Raji (cell line): ENCODE data around the gene SAPCD1.
A peak's percentile ranks its signal among the peaks of the same experiment; 100 is the strongest.

Experiments used
- POLR2A ChIP-seq: IDR thresholded peaks from 2 replicates; pipeline ENCODE4 v1.6.1; 2011; ENCODE audit warnings: low read depth, low read length, control low read depth; ENCODE audit not compliant: insufficient read depth

Gene SAPCD1

DNA sequence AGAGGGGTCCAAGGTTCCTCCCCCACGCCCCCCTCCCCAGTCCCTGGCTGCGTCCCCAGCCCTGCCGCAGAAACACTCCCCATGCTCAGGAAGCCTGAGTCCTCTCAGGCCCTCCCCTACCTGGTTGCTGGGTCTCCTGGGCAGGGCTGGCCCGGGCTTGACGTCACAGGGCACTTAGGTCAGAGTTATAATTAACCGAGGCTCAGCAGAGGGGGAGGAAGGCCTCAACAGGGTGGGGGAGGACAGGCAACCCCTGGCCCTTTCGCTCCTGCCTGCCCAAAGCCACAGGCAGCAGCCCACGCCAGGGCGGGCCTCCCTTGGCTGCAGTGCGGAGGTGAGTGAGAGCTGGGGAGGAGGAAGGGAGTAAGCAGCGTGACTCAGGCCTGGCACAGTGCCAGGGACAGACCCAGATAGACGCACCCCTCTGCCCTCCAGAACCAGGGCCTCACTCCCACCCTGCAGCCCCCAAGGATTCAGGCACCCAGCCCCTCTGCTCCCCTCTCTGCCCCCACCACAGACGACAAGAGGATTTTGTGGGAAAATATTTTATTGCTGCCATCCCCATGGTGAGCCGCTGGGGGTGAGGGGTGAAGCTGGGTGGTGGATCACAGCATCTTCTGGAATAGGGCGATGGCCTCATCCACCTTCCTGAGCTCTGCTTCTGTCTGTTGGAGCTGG lies 14.7 kb downstream of the SAPCD1 start, which contains the start of gene VWA7:
Gene VWA7 (minus strand): TSS at position 340 of the 678 bp plus-strand sequence. CDS start 549 bp downstream, outside the sequence.
- no peak for TF ChIP-seq POLR2A

DNA sequence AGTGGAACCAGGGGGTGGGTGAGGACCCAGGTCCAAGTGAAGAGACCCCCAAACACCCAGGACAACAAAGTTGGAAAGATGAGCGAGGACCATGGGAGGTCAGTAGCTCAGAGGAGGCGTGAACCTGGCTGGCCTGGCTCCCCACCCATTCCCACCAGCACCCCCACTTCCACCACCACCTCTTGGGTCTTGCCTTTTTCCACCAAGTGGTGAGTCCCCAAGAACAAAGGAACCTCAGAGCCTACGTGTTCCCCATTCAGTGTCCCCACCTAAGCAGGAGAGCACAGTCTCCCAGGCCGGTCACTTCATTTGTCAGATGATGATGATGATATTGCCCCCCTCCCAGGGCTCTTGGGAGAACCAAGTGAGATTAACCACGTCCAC lies 15.2 kb downstream of the SAPCD1 start:
- TF ChIP-seq POLR2A: no peak

GRCh38 chr6:31778193-31778592 lies 15.7 kb downstream of the SAPCD1 start:
- TF ChIP-seq POLR2A: no peak

DNA sequence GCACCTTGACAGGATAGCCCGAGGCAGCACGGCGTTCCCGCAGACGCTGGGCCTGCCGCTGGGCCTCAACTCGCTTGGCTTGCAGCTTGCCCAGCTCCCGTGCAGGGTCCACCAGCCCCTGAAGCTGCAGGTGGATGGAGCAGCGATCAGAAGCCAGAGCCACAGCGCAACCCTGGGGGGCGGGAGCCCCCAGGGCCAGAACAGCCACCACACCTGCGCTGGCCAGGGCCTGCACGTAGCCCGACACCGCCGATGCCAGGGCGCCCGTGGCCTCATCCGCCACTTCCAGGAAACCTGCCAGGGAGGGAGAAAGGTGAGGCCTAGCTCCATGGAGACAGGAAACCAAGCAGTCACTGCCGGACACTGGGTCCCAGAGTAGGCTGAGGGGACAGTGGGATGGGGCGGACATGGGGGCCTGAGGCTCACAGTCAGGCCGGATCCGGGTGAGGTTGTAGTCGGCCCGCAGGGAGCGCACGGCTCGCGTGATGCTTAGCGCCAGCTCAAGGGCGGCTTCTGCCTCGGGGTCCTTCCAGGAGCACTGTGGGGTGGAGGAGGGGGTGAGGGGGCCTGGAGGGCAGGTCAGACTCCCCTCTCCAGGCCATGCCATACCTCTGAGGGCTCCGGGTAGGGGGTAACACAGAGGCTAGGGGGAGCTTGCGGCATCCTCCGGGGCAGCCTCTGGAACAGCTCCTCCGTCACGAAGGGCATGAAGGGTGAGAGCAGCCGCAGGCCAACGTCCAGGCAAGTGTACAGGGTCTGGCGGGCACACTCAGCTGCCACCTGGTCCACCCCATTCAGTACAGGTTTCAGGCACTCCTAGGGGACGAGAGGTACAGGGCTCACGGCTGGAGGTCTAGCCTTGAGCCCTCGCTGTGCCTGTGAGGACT lies 16.8 kb downstream of the SAPCD1 start:
- no peak for TF ChIP-seq POLR2A

DNA sequence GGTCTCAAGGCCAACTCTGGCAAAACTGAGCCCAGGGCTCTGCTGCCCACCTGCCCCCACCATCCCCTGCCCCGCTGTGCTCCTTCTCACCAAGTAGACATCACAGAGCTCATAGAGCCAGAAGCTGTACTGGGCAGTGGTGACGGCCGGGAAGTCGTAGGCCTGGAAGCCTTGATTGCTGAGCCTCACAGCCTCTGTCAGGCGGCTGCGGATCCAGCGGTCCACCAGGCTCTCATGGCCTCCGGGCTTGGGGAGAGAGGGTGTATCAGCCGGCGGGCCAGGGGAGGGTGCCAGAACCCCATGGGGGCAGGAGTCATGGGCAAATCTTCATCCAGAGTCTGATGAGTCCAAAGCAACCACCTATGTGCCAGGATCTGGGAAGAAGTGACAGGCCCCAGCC lies 17.5 kb downstream of the SAPCD1 start:
- TF ChIP-seq POLR2A: no peak

GRCh38 chr6:31780507-31781243 lies 18.2 kb downstream of the SAPCD1 start:
- no peak for TF ChIP-seq POLR2A

DNA sequence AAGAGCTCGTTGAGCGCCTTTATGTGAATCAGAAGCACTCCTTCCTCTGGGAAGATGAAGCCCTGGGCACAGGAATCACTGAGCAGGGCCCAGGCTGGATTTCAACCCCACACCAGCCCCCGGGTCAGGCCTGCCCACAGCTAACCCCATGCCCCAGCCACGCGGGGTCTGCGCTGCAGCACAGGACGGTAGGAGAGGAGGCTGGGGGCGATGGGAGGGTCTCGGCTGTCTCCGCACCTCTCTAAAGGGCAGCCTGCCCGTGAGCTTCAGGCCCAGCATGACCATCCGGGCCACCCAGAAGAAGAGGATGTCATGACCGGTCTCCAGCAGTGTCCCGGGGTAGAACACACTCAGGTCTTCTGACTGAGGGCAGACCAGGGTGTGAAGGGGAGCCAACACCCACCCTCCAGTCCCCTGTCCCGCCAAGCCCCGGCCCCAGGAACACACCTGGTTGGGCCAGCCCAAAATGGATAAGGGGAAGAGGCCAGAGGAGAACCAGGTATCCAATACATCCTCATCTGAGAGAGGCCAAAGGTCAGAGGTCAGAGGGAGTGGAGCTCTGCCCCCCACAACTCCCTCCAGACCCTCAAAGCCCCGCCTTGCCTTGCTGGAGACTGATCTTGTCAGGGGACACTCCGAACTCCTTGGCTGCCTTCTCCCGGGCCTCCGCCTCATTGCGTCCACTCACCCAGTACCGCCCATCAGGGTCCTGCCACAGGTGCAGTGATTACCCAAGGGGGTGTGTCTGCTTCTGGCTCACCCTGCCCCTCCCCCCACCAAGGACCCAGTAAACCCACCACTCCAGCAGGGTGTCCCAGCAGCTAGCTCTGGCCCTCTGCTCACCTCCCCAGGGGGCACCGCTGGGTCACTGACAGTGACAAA lies 19.0 kb downstream of the SAPCD1 start:
- TF ChIP-seq POLR2A: no peak

GRCh38 chr6:31782126-31782855 lies 19.8 kb downstream of the SAPCD1 start:
- no peak for TF ChIP-seq POLR2A

GRCh38 chr6:31784098-31784925 lies 21.9 kb downstream of the SAPCD1 start:
- TF ChIP-seq POLR2A: no peak

DNA sequence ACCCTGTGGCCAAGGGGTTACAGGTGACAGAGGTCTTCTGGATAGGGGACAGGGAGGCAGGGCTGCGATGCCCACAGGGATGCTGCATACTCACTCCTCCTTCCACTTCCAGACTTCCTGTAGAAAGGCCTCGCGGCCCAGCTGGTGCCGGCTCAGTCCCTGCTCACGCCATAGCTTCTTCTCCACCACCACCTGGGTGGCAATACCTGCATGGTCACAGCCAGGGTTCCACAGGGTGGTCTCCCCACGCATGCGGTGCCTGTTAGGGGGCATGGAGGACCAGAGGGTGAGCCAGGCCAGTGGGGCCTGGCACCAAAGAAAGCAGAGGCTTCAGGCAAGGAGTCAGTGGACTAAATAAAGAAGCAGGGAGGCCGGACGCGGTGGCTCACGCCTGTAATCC lies 23.0 kb downstream of the SAPCD1 start:
- TF ChIP-seq POLR2A: no peak

- no peak for TF ChIP-seq POLR2A
Observed at GRCh38 chr6:31791324-31792089, 29.1 kb downstream of the SAPCD1 start.

DNA sequence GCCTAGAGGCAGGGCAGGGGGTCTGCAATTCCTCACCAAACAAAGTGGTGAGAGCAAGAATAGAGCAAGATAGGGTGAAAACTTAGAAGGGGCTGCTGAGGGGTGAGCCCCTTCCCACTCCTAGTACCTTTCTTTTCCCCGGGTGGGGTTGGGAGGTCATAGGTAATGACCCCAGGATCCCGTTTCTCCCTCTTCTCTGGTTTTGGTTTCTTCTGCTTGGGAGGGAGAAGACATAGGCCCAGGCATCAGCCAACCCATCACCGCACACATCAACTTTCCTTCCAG lies 29.6 kb downstream of the SAPCD1 start:
- TF ChIP-seq POLR2A: no peak

GRCh38 chr6:31792761-31793171 lies 30.3 kb downstream of the SAPCD1 start:
- no peak for TF ChIP-seq POLR2A

DNA sequence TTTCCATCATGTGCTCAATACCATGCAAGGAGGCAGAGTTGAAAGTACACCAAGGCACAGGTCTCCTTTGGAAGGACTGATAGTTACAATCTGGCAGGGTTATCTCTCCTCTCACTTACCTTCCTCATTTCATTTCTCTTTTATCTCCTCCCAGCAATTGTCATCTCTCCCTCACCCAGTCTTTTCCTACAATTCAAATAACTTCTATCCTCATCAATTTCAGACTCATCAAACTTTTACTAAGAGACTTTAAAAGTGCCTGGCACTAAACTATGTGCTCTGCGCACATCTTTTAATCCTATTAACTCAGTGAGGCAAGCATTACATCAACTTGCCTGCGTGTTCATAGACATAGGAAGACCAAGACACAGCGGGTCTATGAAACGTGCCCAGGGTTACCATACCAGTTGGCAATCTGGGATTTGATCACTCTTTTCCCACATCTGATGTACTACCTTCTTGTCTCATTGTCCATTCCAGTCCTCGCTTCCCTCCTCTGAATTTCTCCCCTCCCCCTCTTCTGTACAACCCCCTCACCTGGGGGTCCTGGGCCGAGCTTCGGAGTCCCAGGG lies 31.9 kb downstream of the SAPCD1 start:
- TF ChIP-seq POLR2A: peak; percentile 18; the same call in 1 of the 2 replicates
